Mesenchymal stem cell (in vitro differentiated cells and primary cell): ENCODE data around the gene KCNN2.

ENCODE experiments used
- DNase-seq: peaks from one replicate; pipeline ENCODE4 v3.0.0-alpha.2; 2013
- H2AFZ ChIP-seq: one replicate; pipeline ENCODE4 v1.6.1; 2013; ENCODE audit warnings: low read depth, mild to moderate bottlenecking, control low read depth, inconsistent platforms, low read length, moderate library complexity
- H2AK5ac ChIP-seq: 2 replicates; pipeline ENCODE4 v1.6.1; 2013; ENCODE audit warnings: low read length, moderate library complexity, mild to moderate bottlenecking, inconsistent platforms; ENCODE audit not compliant: severe bottlenecking
- H2BK120ac ChIP-seq: one replicate; pipeline ENCODE4 v1.6.1; 2013; ENCODE audit warnings: low read depth, mild to moderate bottlenecking, inconsistent platforms, low read length, moderate library complexity
- H2BK12ac ChIP-seq, 2 experiments: one replicate each; pipeline ENCODE4 v1.6.1; 2013; ENCODE audit warnings: inconsistent platforms in 2 of 2, low read length in 2 of 2, mild to moderate bottlenecking in 2 of 2, moderate library complexity in 2 of 2, control low read depth in 1 of 2
- H2BK15ac ChIP-seq: one replicate; pipeline ENCODE4 v1.6.1; 2013; ENCODE audit warnings: mild to moderate bottlenecking, low read depth, inconsistent platforms; ENCODE audit not compliant: poor library complexity, severe bottlenecking
- H2BK5ac ChIP-seq: 2 replicates; pipeline ENCODE4 v1.6.1; 2013; ENCODE audit warnings: low read depth, mild to moderate bottlenecking, low read length, control low read depth, inconsistent platforms; ENCODE audit not compliant: poor library complexity, severe bottlenecking
- H3K14ac ChIP-seq, 2 experiments: one replicate each; pipeline ENCODE4 v1.6.1; 2013; ENCODE audit warnings: inconsistent platforms in 2 of 2, low read length in 2 of 2, control low read depth in 1 of 2, mild to moderate bottlenecking in 1 of 2, moderate library complexity in 1 of 2
- H3K18ac ChIP-seq, 2 experiments: one replicate each; pipeline ENCODE4 v1.6.1; 2013; ENCODE audit warnings: inconsistent platforms in 2 of 2, low read length in 2 of 2, control low read depth in 1 of 2, low read depth in 1 of 2, mild to moderate bottlenecking in 1 of 2
- H3K23ac ChIP-seq, 2 experiments: one replicate each; pipeline ENCODE4 v1.6.1; 2013; ENCODE audit warnings: inconsistent platforms in 2 of 2, low read length in 2 of 2, mild to moderate bottlenecking in 2 of 2, moderate library complexity in 2 of 2, control low read depth in 1 of 2
- H3K27ac ChIP-seq: 2 replicates; pipeline ENCODE4 v1.5.1; 2013; ENCODE audit warnings: mild to moderate bottlenecking, moderate library complexity, low read length, control low read depth, inconsistent platforms; ENCODE audit not compliant: poor library complexity, severe bottlenecking
- H3K27me3 ChIP-seq, 2 experiments: 2 replicates each; pipeline versions ENCODE4 v1.6.1 to v1.7.0; 2013; ENCODE audit warnings: low read length in 2 of 2, mild to moderate bottlenecking in 2 of 2, moderate library complexity in 2 of 2, control low read depth in 1 of 2, inconsistent platforms in 1 of 2; ENCODE audit not compliant: control insufficient read depth in 1 of 2, insufficient read depth in 1 of 2
- H3K36me3 ChIP-seq, 2 experiments: 2 replicates each; pipeline versions ENCODE4 v1.6.1 to v1.7.0; 2013; ENCODE audit warnings: low read length in 2 of 2, control low read depth in 1 of 2, inconsistent platforms in 1 of 2, low read depth in 1 of 2, mild to moderate bottlenecking in 1 of 2; ENCODE audit not compliant: insufficient read depth in 2 of 2, control insufficient read depth in 1 of 2
- H3K4ac ChIP-seq, 2 experiments: one replicate each; pipeline ENCODE4 v1.6.1; 2013; ENCODE audit warnings: inconsistent platforms in 2 of 2, low read length in 2 of 2, mild to moderate bottlenecking in 2 of 2, moderate library complexity in 2 of 2, control low read depth in 1 of 2, low read depth in 1 of 2
- H3K4me1 ChIP-seq: 2 replicates; pipeline ENCODE4 v1.6.1; 2013; ENCODE audit warnings: low read depth, low read length, control low read depth; ENCODE audit not compliant: control insufficient read depth, insufficient read depth
- H3K4me2 ChIP-seq: 2 replicates; pipeline ENCODE4 v1.6.1; 2013; ENCODE audit warnings: low read length, mild to moderate bottlenecking, inconsistent platforms; ENCODE audit not compliant: poor library complexity, severe bottlenecking
- H3K4me3 ChIP-seq, 2 experiments: 2 replicates each; pipeline versions ENCODE4 v1.5.1 to v1.7.0; 2013; ENCODE audit warnings: low read length in 2 of 2, mild to moderate bottlenecking in 2 of 2, control low read depth in 1 of 2, low read depth in 1 of 2; ENCODE audit not compliant: insufficient read depth in 1 of 2
- H3K79me1 ChIP-seq: replicated peaks from 2 replicates; pipeline ENCODE4 v1.6.1; 2013; ENCODE audit warnings: mild to moderate bottlenecking, control low read depth, low read length, inconsistent platforms; ENCODE audit not compliant: poor library complexity, severe bottlenecking
- H3K9ac ChIP-seq: 2 replicates; pipeline ENCODE4 v1.7.0; 2013; ENCODE audit warnings: mild to moderate bottlenecking, low read length, moderate library complexity
- H3K9me3 ChIP-seq: 2 replicates; pipeline ENCODE4 v1.7.0; 2013; ENCODE audit warnings: mild to moderate bottlenecking, low read length; ENCODE audit not compliant: control insufficient read depth
- H4K8ac ChIP-seq: one replicate; pipeline ENCODE4 v1.6.1; 2013; ENCODE audit warnings: inconsistent platforms, mild to moderate bottlenecking, low read length, moderate library complexity
- H4K91ac ChIP-seq: one replicate; pipeline ENCODE4 v1.6.1; 2013; ENCODE audit warnings: mild to moderate bottlenecking, low read length, inconsistent platforms
- WGBS: methylation state at CpG from one replicate; pipeline ENCODE4 v1.1.7; 2013; ENCODE audit warnings: mixed read lengths; 5-methylcytosine and 5-hydroxymethylcytosine counted together

Gene KCNN2

GRCh38 chr5:114360816-114361723 is 800 bp upstream of the KCNN2 start:
- peaks cover 30% of the 10 kb centered on the region for H3K4me1 ChIP-seq
- H3K79me1 ChIP-seq = no peaks in the 10 kb centered on the region
- peak; percentile 33 for DNase-seq
- H3K36me3 ChIP-seq = no peaks in the 10 kb centered on the region
- H3K9ac ChIP-seq = no peak overlapping the region
- H3K9me3 ChIP-seq = no peaks in the 10 kb centered on the region
- H4K91ac ChIP-seq = no peak overlapping the region
- H2AK5ac ChIP-seq = no peak overlapping the region
- peak overlapping the region; percentile 97 for H3K4me2 ChIP-seq
- H3K18ac ChIP-seq = peak overlapping the region in 1 of 2 experiments; percentile 12
- peak overlapping the region; percentile 69 for H2AFZ ChIP-seq
- H2BK12ac ChIP-seq = no peak overlapping the region
- no peak overlapping the region for H3K23ac ChIP-seq
- H2BK5ac ChIP-seq = no peak overlapping the region
- H2BK120ac ChIP-seq = no peak overlapping the region
- H3K27me3 ChIP-seq = peaks cover 45 to 64% of the 10 kb centered on the region in 2 experiments
- H3K4me3 ChIP-seq = peak overlapping the region; percentile 59
- peak overlapping the region; percentile 77 for H4K8ac ChIP-seq
- no peak overlapping the region for H2BK15ac ChIP-seq
- no peak overlapping the region for H3K27ac ChIP-seq
- under 1% methylated on average over 51 of the region's 78 CpGs for WGBS
- H3K4ac ChIP-seq = no peak overlapping the region
- H3K14ac ChIP-seq = peak overlapping the region in 1 of 2 experiments; percentile 20

GRCh38 chr5:114362197-114362976 is 517 bp downstream of the KCNN2 start:
- Histone ChIP-seq H4K91ac (no peak overlapping the region), H3K4ac (no peak overlapping the region), H2AK5ac (no peak overlapping the region), H3K9ac (no peak overlapping the region), H3K18ac (peak overlapping the region in 1 of 2 experiments; percentile 49), H3K4me2 (peak overlapping the region; percentile 97), H2BK12ac (no peak overlapping the region), H2BK15ac (peak overlapping the region; percentile 5), H4K8ac (peak overlapping the region; percentile 55), H3K4me1 (peaks cover 30% of the 10 kb centered on the region), H2BK120ac (no peak overlapping the region), H3K4me3 (peak overlapping the region; percentile 59), H3K14ac (no peak overlapping the region), H3K36me3 (no peaks in the 10 kb centered on the region), H3K27ac (no peak overlapping the region), H3K79me1 (no peaks in the 10 kb centered on the region), H2BK5ac (no peak overlapping the region), H3K27me3 (peaks cover 45 to 64% of the 10 kb centered on the region in 2 experiments), H3K23ac (no peak overlapping the region), H2AFZ (peak overlapping the region; percentile 94), H3K9me3 (no peaks in the 10 kb centered on the region)
- DNase-seq = peak; percentile 47
- WGBS = under 1% methylated on average over 76 of the region's 87 CpGs

GRCh38 chr5:114362977-114363761 is 1.3 kb downstream of the KCNN2 start:
- Histone ChIP-seq H3K36me3 (no peaks in the 10 kb centered on the region), H3K4me3 (peak overlapping the region in 1 of 2 experiments; percentile 31), H3K79me1 (no peaks in the 10 kb centered on the region), H2AFZ (no peak overlapping the region), H3K14ac (no peak overlapping the region), H3K27ac (no peak overlapping the region), H3K23ac (peak overlapping the region in 1 of 2 experiments; percentile 6), H4K91ac (no peak overlapping the region), H2AK5ac (no peak overlapping the region), H2BK120ac (no peak overlapping the region), H2BK5ac (no peak overlapping the region), H3K4ac (no peak overlapping the region), H3K4me1 (peaks cover 30% of the 10 kb centered on the region), H3K27me3 (peaks cover 45 to 64% of the 10 kb centered on the region in 2 experiments), H2BK15ac (no peak overlapping the region), H3K9ac (no peak overlapping the region), H2BK12ac (no peak overlapping the region), H3K9me3 (no peaks in the 10 kb centered on the region), H3K4me2 (peak overlapping the region; percentile 97), H4K8ac (no peak overlapping the region), H3K18ac (no peak overlapping the region)
- peak; percentile 56 for DNase-seq
- 1% methylated on average over 60 of the region's 62 CpGs for WGBS
